ENCODE data around the gene ERCC1. TPM values are rescaled to one million over a fixed set of nuclear protein-coding genes. Genes with fewer than 3 reads are reported as not detected.
A peak's percentile ranks its signal among the peaks of the same experiment; 100 is the strongest.

The ERCC1 gene
- total RNA-seq, 1 donor from 2014 or later, result 123 TPM

- TF ChIP-seq POLR2AphosphoS5 (IDR thresholded peaks at IDR 0.05; ENCODE audit: insufficient read depth in 1 of 2, low read depth in 1 of 2) (no peak), POLR2A (IDR thresholded peaks at IDR 0.05) (no peak)
- TF ChIP-seq, protein P1, sequence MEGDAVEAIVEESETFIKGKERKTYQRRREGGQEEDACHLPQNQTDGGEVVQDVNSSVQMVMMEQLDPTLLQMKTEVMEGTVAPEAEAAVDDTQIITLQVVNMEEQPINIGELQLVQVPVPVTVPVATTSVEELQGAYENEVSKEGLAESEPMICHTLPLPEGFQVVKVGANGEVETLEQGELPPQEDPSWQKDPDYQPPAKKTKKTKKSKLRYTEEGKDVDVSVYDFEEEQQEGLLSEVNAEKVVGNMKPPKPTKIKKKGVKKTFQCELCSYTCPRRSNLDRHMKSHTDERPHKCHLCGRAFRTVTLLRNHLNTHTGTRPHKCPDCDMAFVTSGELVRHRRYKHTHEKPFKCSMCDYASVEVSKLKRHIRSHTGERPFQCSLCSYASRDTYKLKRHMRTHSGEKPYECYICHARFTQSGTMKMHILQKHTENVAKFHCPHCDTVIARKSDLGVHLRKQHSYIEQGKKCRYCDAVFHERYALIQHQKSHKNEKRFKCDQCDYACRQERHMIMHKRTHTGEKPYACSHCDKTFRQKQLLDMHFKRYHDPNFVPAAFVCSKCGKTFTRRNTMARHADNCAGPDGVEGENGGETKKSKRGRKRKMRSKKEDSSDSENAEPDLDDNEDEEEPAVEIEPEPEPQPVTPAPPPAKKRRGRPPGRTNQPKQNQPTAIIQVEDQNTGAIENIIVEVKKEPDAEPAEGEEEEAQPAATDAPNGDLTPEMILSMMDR (IDR thresholded peaks at IDR 0.05), result no peak
- intact Hi-C loops (cut with DNase I), result no loop called here
- DNase-seq (ENCODE audit: extremely low spot score in 2 of 2), result no peak
- peaks cover 10% of the 10 kb centered on the region for H3K4me1 ChIP-seq
- H3K9me3 ChIP-seq, result no peaks in the 10 kb centered on the region
- H3K27ac ChIP-seq, result no peak overlapping the region
- H3K36me3 ChIP-seq, result no peaks in the 10 kb centered on the region
- no peaks in the 10 kb centered on the region for H3K27me3 ChIP-seq
- H3K4me3 ChIP-seq, result no peak overlapping the region
Observed at GRCh38 chr19:45463241-45463640, 39.5 kb upstream of the ERCC1 start.

DNA sequence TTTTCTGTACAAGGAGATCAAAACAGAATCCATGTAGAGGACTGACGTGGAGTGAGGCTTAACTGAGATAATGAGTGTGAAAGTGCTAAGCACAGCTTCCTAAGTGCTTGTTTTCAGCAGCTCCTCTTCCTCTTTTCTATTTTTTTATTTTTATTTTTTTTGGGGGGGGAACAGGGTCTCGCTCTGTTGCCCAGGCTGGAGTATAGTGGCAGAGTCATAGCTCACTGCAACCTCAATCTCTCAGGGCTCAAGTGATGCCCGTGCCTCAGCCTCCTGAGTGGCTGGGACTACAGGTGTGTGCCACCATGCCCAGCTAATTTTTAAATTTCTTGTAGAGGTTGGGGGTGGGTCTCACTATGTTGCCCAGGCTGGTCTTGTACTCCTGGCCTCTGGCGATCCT is 38.5 kb upstream of the ERCC1 start:
- DNase-seq (ENCODE audit: extremely low spot score in 2 of 2), result no peak
- Histone ChIP-seq H3K27me3 (no peaks in the 10 kb centered on the region), H3K9me3 (no peaks in the 10 kb centered on the region), H3K4me3 (no peak overlapping the region), H3K4me1 (peaks cover 3% of the 10 kb centered on the region), H3K27ac (no peak overlapping the region), H3K36me3 (no peaks in the 10 kb centered on the region)
- intact Hi-C loops (cut with DNase I), result no loop called here
- TF ChIP-seq POLR2AphosphoS5 (IDR thresholded peaks at IDR 0.05; ENCODE audit: insufficient read depth in 1 of 2, low read depth in 1 of 2) (no peak), POLR2A (IDR thresholded peaks at IDR 0.05) (no peak)
- TF ChIP-seq, protein P1 (IDR thresholded peaks at IDR 0.05), result no peak

DNA sequence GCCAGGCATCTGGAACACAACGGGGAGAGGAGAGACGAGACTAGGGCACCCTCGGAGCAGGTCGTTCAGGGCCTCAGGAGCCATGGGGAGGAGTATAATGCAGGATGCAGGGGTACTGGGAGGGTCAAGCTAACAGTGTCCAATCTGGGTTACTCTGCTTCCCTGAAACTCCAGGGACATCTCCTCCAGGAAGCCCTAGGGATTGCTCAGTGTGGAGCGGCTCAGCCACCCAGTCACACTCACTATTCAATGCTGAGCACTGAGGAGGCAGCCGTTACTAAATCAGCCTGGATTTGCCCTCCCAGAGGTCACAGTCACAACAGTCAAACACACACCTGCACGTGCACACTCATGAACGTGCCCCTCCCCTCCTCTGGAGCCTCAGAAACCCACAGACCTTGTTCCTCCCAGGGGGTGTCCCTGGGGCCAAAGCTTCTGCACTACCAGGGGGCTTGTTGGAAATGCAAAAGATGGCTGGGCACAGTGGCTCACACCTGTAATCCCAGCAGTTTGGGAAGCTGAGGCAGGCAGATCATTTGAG is 37.2 kb upstream of the ERCC1 start:
- DNase-seq (ENCODE audit: extremely low spot score in 2 of 2), result no peak
- TF ChIP-seq POLR2AphosphoS5 (IDR thresholded peaks at IDR 0.05; ENCODE audit: insufficient read depth in 1 of 2, low read depth in 1 of 2), result no peak
- TF ChIP-seq POLR2A (IDR thresholded peaks at IDR 0.05), result no peak
- TF ChIP-seq, protein P1 (IDR thresholded peaks at IDR 0.05), result no peak

GRCh38 chr19:45457776-45458175 is 34.1 kb upstream of the ERCC1 start:
- TF ChIP-seq POLR2AphosphoS5 (IDR thresholded peaks at IDR 0.05; ENCODE audit: insufficient read depth in 1 of 2, low read depth in 1 of 2) (no peak), POLR2A (IDR thresholded peaks at IDR 0.05) (no peak)
- TF ChIP-seq, protein P1 (IDR thresholded peaks at IDR 0.05), result no peak
- no peaks in the 10 kb centered on the region for H3K9me3 ChIP-seq
- no peak overlapping the region for H3K4me3 ChIP-seq
- no peaks in the 10 kb centered on the region for H3K27me3 ChIP-seq
- intact Hi-C loops (cut with DNase I), result no loop called here
- H3K27ac ChIP-seq, result no peak overlapping the region
- H3K36me3 ChIP-seq, result no peaks in the 10 kb centered on the region
- DNase-seq (ENCODE audit: extremely low spot score in 2 of 2), result no peak
- H3K4me1 ChIP-seq, result peaks cover 22% of the 10 kb centered on the region

More for the DNA sequence above, 37.2 kb upstream of the ERCC1 start:
- Histone ChIP-seq H3K9me3 (no peaks in the 10 kb centered on the region), H3K4me1 (peaks cover 9% of the 10 kb centered on the region), H3K27ac (no peak overlapping the region), H3K27me3 (no peaks in the 10 kb centered on the region), H3K36me3 (no peaks in the 10 kb centered on the region), H3K4me3 (no peak overlapping the region)
- intact Hi-C loops (cut with DNase I), result no loop called here

DNA sequence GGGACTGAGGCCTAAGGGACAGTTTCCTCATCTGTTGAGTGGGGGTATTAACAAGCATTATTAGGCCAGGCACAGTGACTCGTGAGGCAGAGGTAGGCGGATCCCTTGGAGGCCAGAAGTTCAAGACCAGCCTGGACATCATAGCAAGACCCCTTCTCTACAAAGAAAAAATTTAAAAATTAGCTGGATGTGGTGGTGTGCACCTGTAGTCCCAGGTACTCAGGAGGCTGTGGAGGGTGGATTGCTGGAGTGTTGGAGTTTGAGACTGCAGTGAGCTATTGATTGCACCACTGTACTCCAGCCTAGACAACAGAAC is 32.7 kb upstream of the ERCC1 start:
- no peaks in the 10 kb centered on the region for H3K9me3 ChIP-seq
- no peak for TF ChIP-seq POLR2AphosphoS5 (IDR thresholded peaks at IDR 0.05; ENCODE audit: insufficient read depth in 1 of 2, low read depth in 1 of 2)
- TF ChIP-seq, protein P1 (IDR thresholded peaks at IDR 0.05), result no peak
- TF ChIP-seq POLR2A (IDR thresholded peaks at IDR 0.05), result no peak
- H3K4me3 ChIP-seq, result peak overlapping the region in 1 of 2 donors; percentile 23
- peak overlapping the region; percentile 94 for H3K27ac ChIP-seq
- no peaks in the 10 kb centered on the region for H3K36me3 ChIP-seq
- no peaks in the 10 kb centered on the region for H3K27me3 ChIP-seq
- DNase-seq (ENCODE audit: extremely low spot score in 2 of 2), result no peak
- intact Hi-C loops (cut with DNase I), result no loop called here
- peaks cover 27% of the 10 kb centered on the region for H3K4me1 ChIP-seq

All from vagina (tissue), 2 donors.